Gastrocnemius medialis (tissue), 4 donors: ENCODE measurements around the gene MED13.

Experiments
- CTCF ChIP-seq, 5 experiments: fragments of 450-650 bp in 3 of 5; fragments of 200-600 bp in 2 of 5; sonication (generic) in 2 of 5; IDR thresholded peaks in 4 of 5; conservative IDR thresholded peaks in 1 of 5; 1 replicate in 4 of 5; 2 replicates in 1 of 5; pipeline ENCODE4 v1.5.1; 2016 to 2019; ENCODE audit warnings: antibody characterized with exemption in 5 of 5, mild to moderate bottlenecking in 3 of 5, moderate library complexity in 3 of 5
- POLR2A ChIP-seq, 2 donors: fragments of 450-650 bp; IDR thresholded peaks; one replicate each; pipeline ENCODE4 v1.6.1; 2017; ENCODE audit warnings: antibody characterized with exemption in 2 of 2, mild to moderate bottlenecking in 2 of 2, moderate library complexity in 2 of 2

DNA sequence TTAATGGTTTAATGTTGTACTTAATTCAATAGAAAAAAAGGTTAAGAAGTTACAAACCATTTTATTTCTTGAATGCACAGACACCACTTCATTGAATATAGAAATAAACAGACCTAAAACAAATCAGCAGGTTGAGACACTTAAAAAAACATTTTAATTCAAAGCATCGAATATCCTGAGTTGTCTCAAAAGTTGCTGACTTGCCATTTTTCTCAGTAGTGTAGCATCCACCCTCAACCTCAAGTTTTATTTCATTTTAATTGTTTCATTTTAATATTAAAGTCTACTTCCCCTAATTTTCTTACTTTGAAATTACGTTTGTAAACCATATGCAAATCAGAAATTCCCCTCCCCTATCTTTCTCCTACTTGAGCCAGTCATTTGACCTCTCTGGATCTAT, 5.8 kb upstream of the MED13 start:
- TF ChIP-seq POLR2A (IDR thresholded peaks at IDR 0.05) (no peak), CTCF (IDR thresholded peaks at IDR 0.05 in 4 of 5, conservative IDR thresholded peaks at IDR 0.05 in 1 of 5) (no peak)
